Right lobe of liver (tissue), 4 donors: Measurements from ENCODE around the gene TMEM178A.

ENCODE experiments used
- POLR2A ChIP-seq: fragments of 450-650 bp; IDR thresholded peaks from one replicate; pipeline ENCODE4 v1.6.1; 2017; ENCODE audit warnings: antibody characterized with exemption, mild to moderate bottlenecking
- TF ChIP-seq, protein P1 (sequence below), 4 donors: fragments of 200-600 bp in 3 of 4; fragments of 450-650 bp in 1 of 4; IDR thresholded peaks; one replicate each; pipeline versions ENCODE4 v1.5.1 to v1.8.0; 2016 to 2022; ENCODE audit warnings: antibody characterized with exemption in 4 of 4, mild to moderate bottlenecking in 2 of 4
- donor health status: DM: no; HTN: no; CAD: no.
- donor health status: DM: no; HTN: no; CAD: no.
- donor health status: DM: no; HTN: yes; CAD: no.

DNA sequence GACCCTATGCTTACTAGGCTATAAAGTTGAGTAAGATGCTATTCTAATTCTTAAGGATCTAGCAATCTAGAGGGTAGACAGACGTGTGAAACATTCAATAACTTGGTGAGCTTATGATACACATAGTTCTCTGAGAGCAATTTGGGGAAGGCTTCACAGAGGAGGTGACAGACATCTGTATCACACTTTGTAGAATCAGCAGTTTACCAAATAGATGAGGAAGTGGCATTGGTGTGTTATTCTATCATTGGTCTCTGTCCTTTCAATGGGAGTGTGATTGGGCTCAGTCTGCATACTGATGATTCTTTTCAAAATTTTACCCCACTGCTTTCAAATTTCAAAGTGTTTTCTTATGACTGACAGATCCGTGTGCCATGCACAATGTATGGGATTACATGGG, 47.0 kb upstream of the TMEM178A start:
- TF ChIP-seq POLR2A: no peak
- TF ChIP-seq, protein P1, sequence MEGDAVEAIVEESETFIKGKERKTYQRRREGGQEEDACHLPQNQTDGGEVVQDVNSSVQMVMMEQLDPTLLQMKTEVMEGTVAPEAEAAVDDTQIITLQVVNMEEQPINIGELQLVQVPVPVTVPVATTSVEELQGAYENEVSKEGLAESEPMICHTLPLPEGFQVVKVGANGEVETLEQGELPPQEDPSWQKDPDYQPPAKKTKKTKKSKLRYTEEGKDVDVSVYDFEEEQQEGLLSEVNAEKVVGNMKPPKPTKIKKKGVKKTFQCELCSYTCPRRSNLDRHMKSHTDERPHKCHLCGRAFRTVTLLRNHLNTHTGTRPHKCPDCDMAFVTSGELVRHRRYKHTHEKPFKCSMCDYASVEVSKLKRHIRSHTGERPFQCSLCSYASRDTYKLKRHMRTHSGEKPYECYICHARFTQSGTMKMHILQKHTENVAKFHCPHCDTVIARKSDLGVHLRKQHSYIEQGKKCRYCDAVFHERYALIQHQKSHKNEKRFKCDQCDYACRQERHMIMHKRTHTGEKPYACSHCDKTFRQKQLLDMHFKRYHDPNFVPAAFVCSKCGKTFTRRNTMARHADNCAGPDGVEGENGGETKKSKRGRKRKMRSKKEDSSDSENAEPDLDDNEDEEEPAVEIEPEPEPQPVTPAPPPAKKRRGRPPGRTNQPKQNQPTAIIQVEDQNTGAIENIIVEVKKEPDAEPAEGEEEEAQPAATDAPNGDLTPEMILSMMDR (IDR thresholded peaks at IDR 0.05): no peak
